Liver (tissue), 9 donors: ENCODE results near the gene CTNNBL1. TPM values are rescaled to one million over a fixed set of nuclear protein-coding genes. Genes with fewer than 3 reads are reported as not detected.

Experiments
- DNase-seq: peaks from one replicate; pipeline ENCODE4 v3.0.0-alpha.2; 2017; ENCODE audit warnings: low spot score
- H3K27ac ChIP-seq, 2 donors: one replicate each; pipeline ENCODE4 v1.7.0; 2013; ENCODE audit warnings: inconsistent platforms in 2 of 2, low read length in 2 of 2, control low read depth in 1 of 2, low read depth in 1 of 2, mild to moderate bottlenecking in 1 of 2
- H3K27me3 ChIP-seq, 4 donors: one replicate each; pipeline versions ENCODE4 v1.6.1 to v1.7.0; 2013; ENCODE audit warnings: low read length in 3 of 4, inconsistent platforms in 1 of 4, mild to moderate bottlenecking in 1 of 4, moderate library complexity in 1 of 4; ENCODE audit not compliant: control insufficient read depth in 4 of 4, insufficient read depth in 4 of 4
- H3K36me3 ChIP-seq, 4 donors: one replicate each; pipeline versions ENCODE4 v1.6.1 to v1.7.0; 2013; ENCODE audit warnings: low read length in 3 of 4, mild to moderate bottlenecking in 3 of 4, low read depth in 1 of 4, moderate library complexity in 1 of 4; ENCODE audit not compliant: control insufficient read depth in 4 of 4, insufficient read depth in 3 of 4
- H3K4me1 ChIP-seq, 4 donors: one replicate each; pipeline versions ENCODE4 v1.6.1 to v1.7.0; 2013; ENCODE audit warnings: low read length in 3 of 4, mild to moderate bottlenecking in 3 of 4, moderate library complexity in 1 of 4; ENCODE audit not compliant: control insufficient read depth in 4 of 4, insufficient read depth in 4 of 4
- H3K4me3 ChIP-seq, 3 donors: one replicate each; pipeline versions ENCODE4 v1.6.1 to v1.7.0; 2013; ENCODE audit warnings: low read length in 3 of 3, control low read depth in 1 of 3, low read depth in 1 of 3, mild to moderate bottlenecking in 1 of 3
- H3K9ac ChIP-seq, 2 donors: one replicate each; pipeline ENCODE4 v1.7.0; 2013; ENCODE audit warnings: low read length in 2 of 2, mild to moderate bottlenecking in 2 of 2, moderate library complexity in 2 of 2, control low read depth in 1 of 2, low read depth in 1 of 2
- H3K9me3 ChIP-seq, 4 donors: one replicate each; pipeline versions ENCODE4 v1.6.1 to v1.7.0; 2013; ENCODE audit warnings: low read length in 3 of 4; ENCODE audit not compliant: control insufficient read depth in 4 of 4
- ATF3 ChIP-seq: IDR thresholded peaks from 2 replicates; pipeline ENCODE4 v1.6.1; 2016; ENCODE audit warnings: antibody characterized with exemption
- CTCF ChIP-seq: fragments of 150-350 bp; IDR thresholded peaks from 2 replicates; pipeline ENCODE4 v1.5.1; 2017; ENCODE audit warnings: improper control_type of control experiment, low read depth, low read length; ENCODE audit not compliant: missing input control
- EGR1 ChIP-seq, 2 donors: IDR thresholded peaks; 2 replicates each; pipeline ENCODE4 v1.6.1; 2016 to 2018; ENCODE audit warnings: antibody characterized with exemption in 2 of 2, low read depth in 2 of 2
- FOXA1 ChIP-seq: IDR thresholded peaks from 2 replicates; pipeline ENCODE4 v1.6.1; 2016; ENCODE audit warnings: antibody characterized with exemption
- FOXA2 ChIP-seq: IDR thresholded peaks from 2 replicates; pipeline ENCODE4 v1.6.1; 2016; ENCODE audit warnings: antibody characterized with exemption
- GABPA ChIP-seq, 2 donors: IDR thresholded peaks in 1 of 2; conservative IDR thresholded peaks in 1 of 2; 2 replicates each; pipeline ENCODE4 v1.6.1; 2016; ENCODE audit warnings: antibody characterized with exemption in 2 of 2, mild to moderate bottlenecking in 1 of 2, moderate library complexity in 1 of 2
- HNF4A ChIP-seq, 2 donors: conservative IDR thresholded peaks; 2 replicates each; pipeline ENCODE4 v1.6.1; 2016; ENCODE audit warnings: antibody characterized with exemption in 2 of 2, mild to moderate bottlenecking in 2 of 2
- HNF4G ChIP-seq: IDR thresholded peaks from 2 replicates; pipeline ENCODE4 v1.6.1; 2016; ENCODE audit warnings: antibody characterized with exemption
- JUND ChIP-seq, 2 donors: IDR thresholded peaks; 2 replicates each; pipeline ENCODE4 v1.6.1; 2016; ENCODE audit warnings: antibody characterized with exemption in 2 of 2
- MAX ChIP-seq: IDR thresholded peaks from 2 replicates; pipeline ENCODE4 v1.6.1; 2016; ENCODE audit warnings: antibody characterized with exemption
- NR2F2 ChIP-seq: IDR thresholded peaks from 2 replicates; pipeline ENCODE4 v1.6.1; 2016; ENCODE audit warnings: antibody characterized with exemption
- RAD21 ChIP-seq, 2 donors: IDR thresholded peaks; 2 replicates each; pipeline ENCODE4 v1.6.1; 2016; ENCODE audit warnings: antibody characterized with exemption in 2 of 2, mild to moderate bottlenecking in 2 of 2
- REST ChIP-seq: IDR thresholded peaks from 2 replicates; pipeline ENCODE4 v1.6.1; 2016; ENCODE audit warnings: antibody characterized with exemption, mild to moderate bottlenecking
- RXRA ChIP-seq, 2 donors: IDR thresholded peaks; 2 replicates each; pipeline ENCODE4 v1.6.1; 2017 to 2018; ENCODE audit warnings: antibody characterized with exemption in 2 of 2, mild to moderate bottlenecking in 1 of 2
- SP1 ChIP-seq: IDR thresholded peaks from 2 replicates; pipeline ENCODE4 v1.6.1; 2018; ENCODE audit warnings: antibody characterized with exemption, mild to moderate bottlenecking
- TAF1 ChIP-seq: conservative IDR thresholded peaks from 2 replicates; pipeline ENCODE4 v1.6.1; 2016; ENCODE audit warnings: antibody characterized with exemption, mild to moderate bottlenecking
- YY1 ChIP-seq: IDR thresholded peaks from 2 replicates; pipeline ENCODE4 v1.6.1; 2016; ENCODE audit warnings: antibody characterized with exemption, mild to moderate bottlenecking
- ZBTB33 ChIP-seq: IDR thresholded peaks from 2 replicates; pipeline ENCODE4 v1.6.1; 2016; ENCODE audit warnings: antibody characterized with exemption
- WGBS: extraction: QIAGEN DNeasy Blood & Tissue Kit; methylation state at CpG from one replicate; pipeline ENCODE4 v1.1.7; 2013; 5-methylcytosine and 5-hydroxymethylcytosine counted together
- polyA plus RNA-seq, 2 donors: library from polyadenylated mRNA; stranded (reverse) in 1 of 2; unstranded in 1 of 2; fragments of 200-250 nt in 1 of 2; fragments of >200 nt in 1 of 2; fragmentation: Nextera tagmentation in 1 of 2; extraction: Ambion mirVana in 1 of 2; gene quantifications; one replicate each; pipeline versions ENCODE4 v1.2.1 to v1.2.3, GENCODE V29; 2013 to 2015
- total RNA-seq, 2 donors: library from RNA; depleted of rRNA; stranded (reverse); fragments of >200 nt; gene quantifications; one replicate each; pipeline ENCODE4 v1.2.3, GENCODE V29; 2014
- donor health status: healthy.
- donor health status: healthy.
- donor health status: healthy.
- donor health status: healthy.
- donor health status: healthy.

Gene CTNNBL1
- total and polyA plus RNA-seq, 4 donors = 18.3 to 25.4 (median 20.3) TPM

GRCh38 chr20:37899105-37900045, 205.5 kb downstream of the CTNNBL1 start:
- Histone ChIP-seq H3K27ac (no peak overlapping the region), H3K4me1 (peaks cover 3 to 8% (median 5%) of the 10 kb centered on the region in 4 donors), H3K9ac (no peak overlapping the region), H3K9me3 (no peaks in the 10 kb centered on the region), H3K27me3 (peaks cover 0 to 2% (median 0%) of the 10 kb centered on the region in 4 donors), H3K36me3 (no peaks in the 10 kb centered on the region), H3K4me3 (no peak overlapping the region)
- no peak for DNase-seq
- TF ChIP-seq HNF4A (conservative IDR thresholded peaks at IDR 0.05) (no peak), TAF1 (no peak), HNF4G (no peak), YY1 (no peak), RAD21 (IDR thresholded peaks at IDR 0.05) (no peak), MAX (no peak), EGR1 (IDR thresholded peaks at IDR 0.05; ENCODE audit: low read depth in 2 of 2) (no peak), GABPA (IDR thresholded peaks at IDR 0.05 in 1 of 2, conservative IDR thresholded peaks at IDR 0.05 in 1 of 2) (no peak), ATF3 (no peak), ZBTB33 (no peak), NR2F2 (no peak), RXRA (IDR thresholded peaks at IDR 0.05) (no peak), REST (no peak), JUND (IDR thresholded peaks at IDR 0.05) (no peak), FOXA1 (no peak), FOXA2 (no peak), CTCF (no peak), SP1 (no peak)
- 53% methylated on average over 8 of the region's 8 CpGs for WGBS
